Esophagus muscularis mucosa (tissue), 4 donors: Measurements from ENCODE around the gene LTA4H. TPM values are rescaled to one million over a fixed set of nuclear protein-coding genes. Genes with fewer than 3 reads are reported as not detected.

Source experiments
- DNase-seq: peaks from one replicate; pipeline ENCODE4 v3.0.0-alpha.2; 2017; ENCODE audit errors: extremely low spot score
- H3K27ac ChIP-seq, 4 donors: fragments of 200-600 bp; sonication (generic); replicated peaks in 1 of 4; 1 replicate in 3 of 4; 2 replicates in 1 of 4; pipeline ENCODE4 v1.5.1; 2016 to 2019; ENCODE audit warnings: mild to moderate bottlenecking in 1 of 4
- H3K27me3 ChIP-seq, 4 donors: fragments of 200-600 bp; sonication (generic); one replicate each; pipeline versions ENCODE4 v1.5.1 to v1.6.0; 2016 to 2019
- H3K36me3 ChIP-seq, 4 donors: fragments of 200-600 bp; sonication (generic); one replicate each; pipeline ENCODE4 v1.5.1; 2016 to 2019
- H3K4me1 ChIP-seq, 4 donors: fragments of 200-600 bp; sonication (generic); one replicate each; pipeline ENCODE4 v1.5.1; 2016 to 2019
- H3K4me3 ChIP-seq, 4 donors: fragments of 200-600 bp; sonication (generic); 1 replicate in 2 of 4; 2 replicates in 2 of 4; pipeline ENCODE4 v1.5.1; 2016 to 2019; ENCODE audit warnings: mild to moderate bottlenecking in 4 of 4, moderate library complexity in 1 of 4
- H3K9me3 ChIP-seq, 4 donors: fragments of 200-600 bp; sonication (generic); 1 replicate in 3 of 4; 2 replicates in 1 of 4; pipeline ENCODE4 v1.5.1; 2016 to 2019
- EP300 ChIP-seq: sonication (generic); formaldehyde crosslinking; IDR thresholded peaks from one replicate; pipeline ENCODE4 v1.6.1; 2017; ENCODE audit warnings: antibody characterized with exemption
- POLR2A ChIP-seq: fragments of 450-650 bp; IDR thresholded peaks from one replicate; pipeline ENCODE4 v1.6.1; 2017; ENCODE audit warnings: antibody characterized with exemption, moderate library complexity, mild to moderate bottlenecking, low read depth
- POLR2AphosphoS5 ChIP-seq, 2 donors: sonication (generic); formaldehyde crosslinking; IDR thresholded peaks; one replicate each; pipeline ENCODE4 v1.6.1; 2017; ENCODE audit warnings: antibody characterized with exemption in 2 of 2
- WGBS: methylation state at CpG from one replicate; pipeline ENCODE4 v1.1.5; 2018; 5-methylcytosine and 5-hydroxymethylcytosine counted together
- intact Hi-C: fragments of 100-400 bp; cut with DNase I; formaldehyde crosslinking; loops from one replicate; pipeline ENCODE4 v1.15.1; 2023
- total RNA-seq, 4 donors: library from RNA; depleted of rRNA; stranded (reverse); fragments of >200 nt; gene quantifications; one replicate each; pipeline versions ENCODE4 v1.1.0 to v1.2.1, GENCODE V29; 2016
- TF ChIP-seq, protein P1 (sequence below), 3 experiments: fragments of 200-600 bp in 2 of 3; fragments of 450-650 bp in 1 of 3; sonication (generic) in 2 of 3; IDR thresholded peaks; one replicate each; pipeline ENCODE4 v1.5.1; 2017 to 2019; ENCODE audit warnings: antibody characterized with exemption in 3 of 3, mild to moderate bottlenecking in 2 of 3, moderate library complexity in 1 of 3

LTA4H gene
- total RNA-seq, 4 donors from 2014 or later = 47.8 to 75.0 (median 64.5) TPM

DNA sequence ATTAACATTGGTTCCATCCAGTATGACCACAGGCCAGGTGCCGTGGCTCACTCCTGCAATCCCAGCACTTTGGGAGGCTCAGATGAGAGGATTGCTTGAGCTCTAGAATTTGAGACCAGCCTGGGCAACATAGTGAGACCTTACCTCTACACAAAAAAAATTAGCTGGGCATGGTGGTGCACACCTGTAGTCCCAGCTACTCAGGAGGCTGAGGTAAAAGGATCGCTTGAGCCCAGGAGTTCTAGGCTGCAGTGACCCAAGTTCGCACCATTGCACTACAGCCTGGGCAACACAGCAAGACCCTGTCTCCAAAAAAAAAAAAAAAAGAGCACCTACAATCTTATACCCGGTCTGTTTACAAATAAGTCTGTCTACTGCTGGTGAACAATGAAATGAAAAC is 9.9 kb downstream of the LTA4H start:
- Histone ChIP-seq H3K36me3 (peaks cover 43 to 80% (median 69%) of the 10 kb centered on the region in 4 donors), H3K9me3 (no peaks in the 10 kb centered on the region), H3K27ac (no peak overlapping the region), H3K4me3 (no peak overlapping the region), H3K27me3 (no peaks in the 10 kb centered on the region), H3K4me1 (no peaks in the 10 kb centered on the region)
- intact Hi-C loops = no loop called here
- TF ChIP-seq, protein P1, sequence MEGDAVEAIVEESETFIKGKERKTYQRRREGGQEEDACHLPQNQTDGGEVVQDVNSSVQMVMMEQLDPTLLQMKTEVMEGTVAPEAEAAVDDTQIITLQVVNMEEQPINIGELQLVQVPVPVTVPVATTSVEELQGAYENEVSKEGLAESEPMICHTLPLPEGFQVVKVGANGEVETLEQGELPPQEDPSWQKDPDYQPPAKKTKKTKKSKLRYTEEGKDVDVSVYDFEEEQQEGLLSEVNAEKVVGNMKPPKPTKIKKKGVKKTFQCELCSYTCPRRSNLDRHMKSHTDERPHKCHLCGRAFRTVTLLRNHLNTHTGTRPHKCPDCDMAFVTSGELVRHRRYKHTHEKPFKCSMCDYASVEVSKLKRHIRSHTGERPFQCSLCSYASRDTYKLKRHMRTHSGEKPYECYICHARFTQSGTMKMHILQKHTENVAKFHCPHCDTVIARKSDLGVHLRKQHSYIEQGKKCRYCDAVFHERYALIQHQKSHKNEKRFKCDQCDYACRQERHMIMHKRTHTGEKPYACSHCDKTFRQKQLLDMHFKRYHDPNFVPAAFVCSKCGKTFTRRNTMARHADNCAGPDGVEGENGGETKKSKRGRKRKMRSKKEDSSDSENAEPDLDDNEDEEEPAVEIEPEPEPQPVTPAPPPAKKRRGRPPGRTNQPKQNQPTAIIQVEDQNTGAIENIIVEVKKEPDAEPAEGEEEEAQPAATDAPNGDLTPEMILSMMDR (IDR thresholded peaks at IDR 0.05) = no peak
- TF ChIP-seq EP300 (no peak), POLR2AphosphoS5 (IDR thresholded peaks at IDR 0.05) (no peak), POLR2A (no peak)
- 95% methylated on average over 4 of the region's 4 CpGs for WGBS
- no peak for DNase-seq

GRCh38 chr12:96020314-96021003 is 14.9 kb downstream of the LTA4H start:
- Histone ChIP-seq H3K27ac (no peak overlapping the region), H3K4me1 (peaks cover 0 to 4% (median 0%) of the 10 kb centered on the region in 4 donors), H3K9me3 (no peaks in the 10 kb centered on the region), H3K27me3 (no peaks in the 10 kb centered on the region), H3K36me3 (peaks cover 26 to 95% (median 72%) of the 10 kb centered on the region in 4 donors), H3K4me3 (no peak overlapping the region)
- intact Hi-C loops = no loop called here
- no peak for DNase-seq
- 82% methylated on average over 3 of the region's 3 CpGs for WGBS
- TF ChIP-seq, protein P1 (IDR thresholded peaks at IDR 0.05) = no peak
- TF ChIP-seq EP300 (no peak), POLR2AphosphoS5 (IDR thresholded peaks at IDR 0.05) (no peak), POLR2A (no peak)

DNA sequence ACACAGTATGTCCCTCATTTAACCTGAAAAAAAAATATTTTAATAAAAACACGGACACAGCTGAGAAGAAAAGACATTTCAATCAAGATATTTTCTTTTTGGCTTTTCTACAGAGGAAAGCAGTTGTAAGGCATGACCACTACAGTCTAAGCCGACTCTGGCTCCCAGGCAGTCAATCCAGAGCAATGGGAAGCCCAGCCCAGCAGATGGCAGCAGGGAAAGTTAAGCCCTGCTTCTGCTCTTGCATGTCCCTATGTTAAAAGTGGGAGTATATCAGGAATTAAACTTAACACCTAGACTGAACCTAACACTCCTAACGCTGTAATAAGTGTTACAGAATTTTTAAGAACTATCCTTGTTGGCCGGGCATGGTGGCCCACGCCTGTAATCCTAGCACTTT is 19.7 kb downstream of the LTA4H start:
- Histone ChIP-seq H3K4me1 (peaks cover 0 to 11% (median 2%) of the 10 kb centered on the region in 4 donors), H3K36me3 (peaks cover 30 to 90% (median 62%) of the 10 kb centered on the region in 4 donors), H3K9me3 (no peaks in the 10 kb centered on the region), H3K4me3 (no peak overlapping the region), H3K27ac (no peak overlapping the region), H3K27me3 (no peaks in the 10 kb centered on the region)
- WGBS = 77% methylated on average over 5 of the region's 5 CpGs
- TF ChIP-seq EP300 = no peak
- TF ChIP-seq, protein P1 (IDR thresholded peaks at IDR 0.05) = peak; percentile 8 to 40 (median 26)
- TF ChIP-seq POLR2AphosphoS5 (IDR thresholded peaks at IDR 0.05) = no peak
- intact Hi-C loops = no loop called here
- no peak for DNase-seq

DNA sequence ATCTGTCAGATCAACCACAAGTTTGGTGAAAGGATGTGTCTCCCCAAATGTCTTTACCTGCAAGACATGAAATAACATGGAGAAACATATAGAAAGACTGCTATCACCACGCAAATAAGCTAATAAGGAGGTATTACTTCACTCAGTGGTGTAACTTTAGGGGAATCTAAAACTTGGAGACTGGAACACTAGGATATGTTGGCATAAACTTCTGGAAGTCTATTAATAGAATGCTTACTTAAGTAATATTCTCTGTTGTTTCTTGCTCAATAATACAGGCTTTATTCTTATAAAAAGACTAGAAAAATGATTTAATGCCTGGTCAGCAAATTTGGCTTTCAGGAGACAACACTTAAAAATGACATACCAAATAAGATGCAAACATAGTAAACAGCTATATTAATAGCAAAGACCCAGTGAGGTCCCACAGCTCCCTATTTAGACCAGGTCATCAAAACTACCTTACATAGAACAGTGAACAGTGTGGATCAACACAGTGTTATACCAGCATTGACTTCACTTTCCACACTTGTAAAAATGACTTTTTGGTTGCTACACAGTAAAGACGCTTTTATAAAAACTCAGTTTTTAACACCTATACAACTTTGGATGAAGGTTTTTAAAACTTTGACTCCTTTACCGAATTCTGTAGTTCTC is 20.3 kb downstream of the LTA4H start:
- intact Hi-C loops = no loop called here
- H3K4me3 ChIP-seq = no peak overlapping the region
- H3K36me3 ChIP-seq = peaks cover 36 to 90% (median 63%) of the 10 kb centered on the region in 4 donors
- H3K4me1 ChIP-seq = peaks cover 0 to 11% (median 2%) of the 10 kb centered on the region in 4 donors
- no peaks in the 10 kb centered on the region for H3K9me3 ChIP-seq
- 78% methylated on average over 3 of the region's 3 CpGs for WGBS
- no peak for DNase-seq
- TF ChIP-seq, protein P1 (IDR thresholded peaks at IDR 0.05) = no peak
- TF ChIP-seq EP300 = no peak
- no peak for TF ChIP-seq POLR2A
- TF ChIP-seq POLR2AphosphoS5 (IDR thresholded peaks at IDR 0.05) = no peak
- H3K27ac ChIP-seq = no peak overlapping the region
- H3K27me3 ChIP-seq = no peaks in the 10 kb centered on the region
